Liver (tissue), 3 donors: Measurements from ENCODE around the gene DYSF.

Experiments used
- CTCF ChIP-seq: fragments of 150-350 bp; IDR thresholded peaks from 2 replicates; pipeline ENCODE4 v1.5.1; 2017; ENCODE audit warnings: improper control_type of control experiment, low read depth, low read length; ENCODE audit not compliant: missing input control
- FOXA1 ChIP-seq: IDR thresholded peaks from 2 replicates; pipeline ENCODE4 v1.6.1; 2016; ENCODE audit warnings: antibody characterized with exemption
- HNF4A ChIP-seq, 2 donors: conservative IDR thresholded peaks; 2 replicates each; pipeline ENCODE4 v1.6.1; 2016; ENCODE audit warnings: antibody characterized with exemption in 2 of 2, mild to moderate bottlenecking in 2 of 2
- REST ChIP-seq: IDR thresholded peaks from 2 replicates; pipeline ENCODE4 v1.6.1; 2016; ENCODE audit warnings: antibody characterized with exemption, mild to moderate bottlenecking
- SP1 ChIP-seq: IDR thresholded peaks from 2 replicates; pipeline ENCODE4 v1.6.1; 2018; ENCODE audit warnings: antibody characterized with exemption, mild to moderate bottlenecking
- donor health status: healthy.
- donor health status: healthy.

GRCh38 chr2:71601136-71602114, 148.1 kb downstream of the DYSF start:
- TF ChIP-seq CTCF (no peak), HNF4A (conservative IDR thresholded peaks at IDR 0.05) (no peak), REST (no peak), SP1 (no peak), FOXA1 (no peak)
